Fibroblast of skin of abdomen (primary cell): ENCODE data around the gene SH2D5.
"Not testable (repeated sequence)": the region's sequence is repeated elsewhere in the genome, so short reads cannot be mapped to it uniquely, and the experiment has no call there.

Source experiments
- DNase-seq: peaks from one replicate; pipeline ENCODE4 v3.0.0-alpha.2; 2013

The SH2D5 gene

GRCh38 chr1:20693623-20694022 lies 38.9 kb downstream of the SH2D5 start:
- no peak for DNase-seq

- no peak for DNase-seq
These were observed 40.6 kb downstream of the SH2D5 start for GRCh38 chr1:20691872-20692271.

- no peak for DNase-seq
These were observed 42.9 kb downstream of the SH2D5 start for GRCh38 chr1:20689645-20690056.

GRCh38 chr1:20686883-20687725 lies 45.4 kb downstream of the SH2D5 start:
- no peak for DNase-seq

- no peak for DNase-seq
These were observed 46.8 kb downstream of the SH2D5 start for GRCh38 chr1:20685741-20686140.

GRCh38 chr1:20685099-20685662 lies 47.3 kb downstream of the SH2D5 start:
- DNase-seq, result no peak

- DNase-seq, result no peak
These were observed 47.9 kb downstream of the SH2D5 start for GRCh38 chr1:20684651-20685050.

- DNase-seq, result no peak
These were observed 48.4 kb downstream of the SH2D5 start for GRCh38 chr1:20684050-20684620.

GRCh38 chr1:20683614-20684013 lies 48.9 kb downstream of the SH2D5 start:
- no peak for DNase-seq

- DNase-seq, result no peak
These were observed 49.8 kb downstream of the SH2D5 start for GRCh38 chr1:20682571-20683236.

- no peak for DNase-seq
These were observed 50.5 kb downstream of the SH2D5 start for GRCh38 chr1:20681999-20682398.

GRCh38 chr1:20680269-20680668 lies 52.2 kb downstream of the SH2D5 start:
- no peak for DNase-seq

- no peak for DNase-seq
These were observed 53.9 kb downstream of the SH2D5 start for GRCh38 chr1:20678599-20678998.

- DNase-seq, result not testable (repeated sequence)
These were observed 58.9 kb downstream of the SH2D5 start for GRCh38 chr1:20673626-20674025.

GRCh38 chr1:20672265-20672632 lies 60.3 kb downstream of the SH2D5 start:
- no peak for DNase-seq

GRCh38 chr1:20670936-20671335 lies 61.6 kb downstream of the SH2D5 start:
- no peak for DNase-seq
